Heart right ventricle (tissue), 16 donors: ENCODE results near the gene BRPF3. TPM values are rescaled to one million over a fixed set of nuclear protein-coding genes. Genes with fewer than 3 reads are reported as not detected.

ENCODE experiments used
- ATAC-seq, 8 donors: fragments of 200-7000 bp; cut with Tn5 transposase; one replicate each; pipeline ENCODE4 v1.9.1; 2020; ENCODE audit warnings: mild to moderate bottlenecking in 8 of 8, moderate library complexity in 8 of 8, moderate number of reproducible peaks in 1 of 8
- DNase-seq, 2 donors: peaks; one replicate each; pipeline ENCODE4 v3.0.0-alpha.2; 2020
- H3K27ac ChIP-seq, 10 donors: fragments of 200-600 bp; sonication (generic) in 2 of 10; one replicate each; pipeline versions ENCODE4 v1.5.0 to v1.8.0; 2020 to 2022; ENCODE audit warnings: mild to moderate bottlenecking in 3 of 10
- H3K27me3 ChIP-seq, 7 donors: fragments of 200-600 bp; one replicate each; pipeline ENCODE4 v1.8.0; 2021 to 2022; ENCODE audit warnings: mild to moderate bottlenecking in 2 of 7
- H3K36me3 ChIP-seq, 9 donors: fragments of 200-600 bp; sonication (generic) in 1 of 9; one replicate each; pipeline versions ENCODE4 v1.5.0 to v1.8.0; 2020 to 2022; ENCODE audit warnings: mild to moderate bottlenecking in 2 of 9
- H3K4me1 ChIP-seq, 9 donors: fragments of 200-600 bp; sonication (generic) in 1 of 9; one replicate each; pipeline versions ENCODE4 v1.5.0 to v1.8.0; 2020 to 2022; ENCODE audit warnings: mild to moderate bottlenecking in 4 of 9
- H3K4me3 ChIP-seq, 10 donors: fragments of 200-600 bp; sonication (generic) in 2 of 10; one replicate each; pipeline versions ENCODE4 v1.5.0 to v1.8.0; 2020 to 2022; ENCODE audit warnings: mild to moderate bottlenecking in 7 of 10, moderate library complexity in 2 of 10
- H3K9me3 ChIP-seq, 11 donors: fragments of 200-600 bp in 10 of 11; sonication (generic) in 2 of 11; one replicate each; pipeline versions ENCODE4 v1.5.0 to v1.8.0; 2013 to 2022; ENCODE audit warnings: mild to moderate bottlenecking in 2 of 11, control low read depth in 1 of 11, moderate library complexity in 1 of 11
- CTCF ChIP-seq, 9 donors: fragments of 200-600 bp; sonication (generic) in 2 of 9; IDR thresholded peaks; one replicate each; pipeline versions ENCODE4 v1.5.0 to v1.8.0; 2021 to 2022; ENCODE audit warnings: antibody characterized with exemption in 9 of 9, mild to moderate bottlenecking in 5 of 9, moderate library complexity in 1 of 9
- WGBS, 2 donors: extraction: QIAGEN DNeasy Blood & Tissue Kit; methylation state at CpG; one replicate each; pipeline ENCODE4 v1.1.7; 2013; ENCODE audit warnings: inconsistent platforms in 1 of 2; 5-methylcytosine and 5-hydroxymethylcytosine counted together
- intact Hi-C, 10 donors: fragments of 100-400 bp; cut with DNase I; formaldehyde crosslinking; loops; one replicate each; pipeline versions ENCODE4 v1.11.1 to v1.14.2; 2022
- polyA plus RNA-seq, 2 donors: library from polyadenylated mRNA; stranded (reverse); fragments of 200-250 nt; gene quantifications; one replicate each; pipeline ENCODE4 v1.2.3, GENCODE V29; 2013
- total RNA-seq, 10 donors: library from RNA; stranded (reverse); fragmentation: NEBNext Ultra II Directional in 3 of 10; extraction: Animal tissue kit (Norgen Biotek cat#: 25700) in 3 of 10; gene quantifications; one replicate each; pipeline versions ENCODE4 v1.2.1 to v1.2.4, GENCODE V29; 2021 to 2023
- donor health status: Arrhythmogenic right ventricular cardiomyopathy.
- donor health status: ischemic (EF 13 %, LVEDD 7.1; RV severe dilation, severe dysfunction).
- donor health status: healthy with polysubstance abuse.
- donor health status: DM: no; HTN: yes; CAD: no.
- donor health status: DM: no; HTN: no; CAD: no.
- donor health status: ischemic (EF 25% LVEDD 6.9; RV normal size, moderate dysfunction).
- donor health status: ischemic (EF 25% LVEDD 5.7; RV mildly dilated, moderate dysfunction).
- donor health status: healthy.
- donor health status: DM: yes; HTN: yes; CAD: no.
- donor health status: Ischemic cardiomyopathy.
- donor health status: ischemic (EF 35%, LVEDD 5.7; RV mildly dilated, moderate dysfunction).
- donor health status: nonischemic (EF 11% LVEDD 7.7; RV severe dilation, severe dysfunction).
- donor health status: DM: yes; HTN: yes; CAD: no.
- donor health status: PGD.
- donor health status: ischemic (EF 29% LVEDD 5.4; RV normal size, mild dysfunction).
- donor health status: nonischemic (EF 23%, LVEDD 6.1; RV moderate dilation, normal function).

Gene BRPF3
- total and polyA plus RNA-seq, 12 donors: 6.3 to 20.5 (median 16.1) TPM

DNA sequence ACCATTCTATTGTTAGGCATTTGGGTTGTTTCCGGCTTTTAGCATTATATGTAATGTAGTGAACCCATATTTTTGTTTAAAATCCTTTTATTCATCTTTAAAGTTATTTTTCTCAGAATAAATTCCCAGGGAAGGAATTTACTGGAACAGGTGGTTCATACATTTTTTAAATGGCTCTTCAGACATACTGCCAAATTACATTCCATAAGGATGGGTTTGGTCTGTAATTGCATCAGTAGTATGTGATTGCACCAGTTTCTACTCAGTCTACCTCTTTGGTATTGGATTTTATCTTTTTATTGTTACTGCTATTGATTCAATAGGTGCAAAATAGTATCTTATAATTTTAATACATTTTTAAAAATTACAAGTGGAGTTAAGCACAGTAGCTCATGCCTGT is 27.2 kb downstream of the BRPF3 start:
- Histone ChIP-seq H3K4me1 (peaks cover 0 to 12% (median 0%) of the 10 kb centered on the region in 9 donors), H3K9me3 (no peaks in the 10 kb centered on the region), H3K27ac (no peak overlapping the region), H3K27me3 (no peaks in the 10 kb centered on the region), H3K36me3 (peaks cover 0 to 100% (median 41%) of the 10 kb centered on the region in 9 donors), H3K4me3 (no peak overlapping the region)
- no peak for DNase-seq
- intact Hi-C loops: no loop called here
- ATAC-seq: no peak
- 100% methylated on average over 1 of the region's 1 CpG for WGBS, 2 donors
- TF ChIP-seq CTCF (IDR thresholded peaks at IDR 0.05): no peak

- Histone ChIP-seq H3K9me3 (no peaks in the 10 kb centered on the region), H3K4me3 (no peak overlapping the region), H3K36me3 (peaks cover 0 to 100% (median 33%) of the 10 kb centered on the region in 9 donors), H3K27me3 (no peaks in the 10 kb centered on the region), H3K27ac (no peak overlapping the region), H3K4me1 (peaks cover 0 to 12% (median 0%) of the 10 kb centered on the region in 9 donors)
- 81 to 85% methylated on average over 5 of the region's 5 CpGs for WGBS, 2 donors
- TF ChIP-seq CTCF (IDR thresholded peaks at IDR 0.05): no peak
- intact Hi-C loops: no loop called here
- DNase-seq (no peak), ATAC-seq (no peak)
Observed at GRCh38 chr6:36224918-36225461, 28.4 kb downstream of the BRPF3 start.

- Histone ChIP-seq H3K4me3 (no peak overlapping the region), H3K9me3 (no peaks in the 10 kb centered on the region), H3K4me1 (peaks cover 0 to 12% (median 0%) of the 10 kb centered on the region in 9 donors), H3K27ac (no peak overlapping the region), H3K27me3 (no peaks in the 10 kb centered on the region), H3K36me3 (peaks cover 0 to 100% (median 42%) of the 10 kb centered on the region in 9 donors)
- no peak for TF ChIP-seq CTCF (IDR thresholded peaks at IDR 0.05)
- ATAC-seq: no peak
- intact Hi-C loops: no loop called here
- no peak for DNase-seq
- 93% methylated on average over 4 of the region's 4 CpGs for WGBS, 2 donors
Observed at GRCh38 chr6:36226438-36227047, 30.0 kb downstream of the BRPF3 start.

DNA sequence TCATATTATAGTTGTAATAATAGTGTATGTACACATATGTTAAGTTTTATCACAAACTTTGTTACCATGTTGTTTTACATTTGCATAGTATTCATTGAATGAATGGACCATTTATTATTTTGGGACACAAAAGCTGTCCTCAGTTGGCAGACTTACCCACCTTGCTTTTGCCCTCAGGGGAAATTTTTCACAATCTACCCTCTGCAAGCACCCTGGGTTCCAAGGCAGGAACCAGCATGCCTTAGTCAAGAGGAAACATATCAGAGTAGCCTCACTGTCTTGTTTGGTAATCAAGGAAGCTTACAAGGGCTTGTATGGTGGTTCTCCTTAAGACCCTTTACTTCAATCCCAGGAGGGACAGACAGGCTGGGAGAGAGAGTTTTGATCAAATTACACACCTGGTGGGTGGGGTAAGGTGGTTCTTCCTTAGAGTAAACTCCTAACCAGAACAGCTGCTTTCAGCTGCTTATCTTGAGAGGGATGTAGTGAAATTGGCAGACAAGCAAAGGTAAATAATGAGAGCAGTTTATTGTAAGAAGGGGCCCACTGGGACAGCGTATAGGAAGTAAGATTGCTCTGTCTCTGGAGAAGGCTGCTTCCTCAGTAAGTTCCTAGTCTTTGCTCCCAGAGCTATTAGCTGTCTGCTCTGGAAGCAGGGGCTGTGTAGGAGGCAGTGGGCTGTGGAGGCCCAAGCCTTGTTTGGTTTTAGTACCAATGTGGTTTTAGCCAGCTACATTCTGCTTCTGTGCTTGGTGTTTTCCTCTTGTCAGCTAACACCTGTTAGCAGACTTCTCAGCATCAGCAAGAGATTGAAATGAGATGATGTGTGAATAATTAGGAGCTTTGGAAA is 31.1 kb downstream of the BRPF3 start:
- Histone ChIP-seq H3K27me3 (no peaks in the 10 kb centered on the region), H3K27ac (no peak overlapping the region), H3K4me3 (no peak overlapping the region), H3K4me1 (peaks cover 0 to 12% (median 0%) of the 10 kb centered on the region in 9 donors), H3K36me3 (peaks cover 0 to 100% (median 36%) of the 10 kb centered on the region in 9 donors), H3K9me3 (no peaks in the 10 kb centered on the region)
- DNase-seq (no peak), ATAC-seq (no peak)
- WGBS, 2 donors: 75 to 81% methylated on average over 1 of the region's 1 CpG
- no peak for TF ChIP-seq CTCF (IDR thresholded peaks at IDR 0.05)
- intact Hi-C loops: no loop called here
